ENCODE results near the gene SNAP25.

Gene SNAP25

DNA sequence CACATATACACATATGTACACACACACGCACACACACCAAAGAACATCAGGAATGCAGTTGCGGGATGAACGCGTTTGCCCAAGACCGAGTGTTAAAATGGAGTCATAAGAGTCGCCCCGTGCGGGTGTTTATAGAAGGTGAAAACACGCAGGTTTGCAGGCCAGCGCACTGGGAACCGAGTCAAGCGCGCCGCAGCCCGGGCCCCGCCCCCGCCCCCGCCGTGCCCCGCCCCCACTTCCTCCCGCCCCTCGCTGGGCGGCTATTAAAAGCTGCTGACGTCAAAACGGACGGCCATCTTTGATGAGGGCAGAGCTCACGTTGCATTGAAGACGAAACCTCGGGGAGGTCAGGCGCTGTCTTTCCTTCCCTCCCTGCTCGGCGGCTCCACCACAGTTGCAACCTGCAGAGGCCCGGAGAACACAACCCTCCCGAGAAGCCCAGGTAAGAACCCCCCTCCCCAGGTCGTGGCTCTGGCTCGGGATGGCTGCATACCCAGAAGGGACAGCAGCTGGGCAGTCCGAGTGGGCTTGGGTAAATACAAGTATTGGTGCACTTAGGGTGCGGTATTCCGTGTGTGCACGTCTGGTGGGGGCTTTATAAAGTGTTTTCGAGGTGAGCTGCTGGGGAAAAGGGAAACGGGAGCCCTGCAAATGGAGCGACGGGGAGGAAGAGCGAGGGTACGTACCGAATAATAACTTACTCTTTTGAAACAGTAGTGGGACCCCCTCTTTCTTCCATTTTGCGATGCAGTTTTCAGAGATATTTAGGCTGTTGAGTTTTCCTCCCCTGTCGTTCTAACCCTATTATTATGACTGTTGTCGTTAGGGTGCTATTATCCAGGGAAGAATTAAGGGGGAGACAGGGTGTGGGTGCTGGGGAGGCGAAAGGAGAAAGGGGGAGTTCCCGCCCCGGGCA, at the start of gene SNAP25:
Gene SNAP25 (plus strand): TSS at position 295 of the 916 bp plus-strand sequence. CDS start 56,662 bp downstream, outside the sequence.
- Mint-ChIP-seq H3K27ac (peak within 1 kb of the TSS; percentile 29 to 90), H3K27me3 (peaks cover 77% of the 10 kb centered on the region), H3K4me3 (peak within 1 kb of the TSS; percentile 74 to 80), H3K9me3 (peaks cover 5 to 20% of the 10 kb centered on the region in 2 donors), H3K4me1 (peaks cover 18% of the 10 kb centered on the region)
- ATAC-seq (peak; percentile 49), DNase-seq (peak; percentile 44 to 65)

DNA sequence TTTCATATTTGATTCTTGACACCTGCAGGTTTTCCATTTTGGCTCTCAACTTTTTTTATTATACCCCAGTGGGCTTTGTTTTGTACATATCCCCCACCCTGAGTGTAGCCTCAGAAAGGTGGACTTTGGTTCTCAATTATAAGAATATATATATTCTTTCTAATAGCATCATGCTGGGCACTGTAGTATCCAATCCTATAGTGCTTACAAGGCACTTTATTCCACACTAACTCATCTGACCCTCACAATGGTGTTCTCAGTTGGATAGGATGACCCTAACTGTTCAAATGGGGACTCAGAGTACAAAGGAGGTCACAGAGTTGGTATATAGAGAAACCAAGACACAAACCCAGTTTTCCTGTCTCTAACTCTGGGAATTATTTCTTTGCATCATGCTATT, 48.9 kb upstream of the SNAP25 start:
- Mint-ChIP-seq H3K9me3 (peaks cover 12 to 21% of the 10 kb centered on the region in 2 donors), H3K27me3 (peaks cover 48% of the 10 kb centered on the region), H3K27ac (no peak overlapping the region), H3K4me3 (no peak overlapping the region), H3K4me1 (peaks cover 12% of the 10 kb centered on the region)
- no peak for ATAC-seq
- DNase-seq: no peak

DNA sequence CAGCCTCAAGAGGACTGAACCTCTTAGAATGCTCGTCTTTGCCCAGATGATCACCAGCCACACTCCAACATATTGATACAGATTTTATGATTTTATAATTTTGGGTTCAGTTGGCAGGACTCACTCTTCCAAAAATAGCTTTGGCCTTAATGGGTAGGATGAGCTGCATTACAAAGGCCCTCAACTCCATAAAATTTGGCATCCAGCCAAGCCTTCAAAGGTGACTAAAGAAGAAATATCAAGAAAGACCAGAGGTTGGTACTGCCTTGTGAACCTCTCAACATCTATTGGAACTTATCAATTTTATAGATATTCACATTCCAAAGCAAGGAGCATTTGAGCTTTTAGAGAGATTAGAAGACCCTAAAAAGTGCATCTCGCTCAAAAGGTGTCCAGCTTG, 48.4 kb upstream of the SNAP25 start:
- H3K9me3 Mint-ChIP-seq: peaks cover 12 to 21% of the 10 kb centered on the region in 2 donors
- no peak overlapping the region for H3K27ac Mint-ChIP-seq
- peaks cover 12% of the 10 kb centered on the region for H3K4me1 Mint-ChIP-seq
- H3K4me3 Mint-ChIP-seq: no peak overlapping the region
- ATAC-seq (no peak), DNase-seq (no peak)
- H3K27me3 Mint-ChIP-seq: peaks cover 48% of the 10 kb centered on the region

DNA sequence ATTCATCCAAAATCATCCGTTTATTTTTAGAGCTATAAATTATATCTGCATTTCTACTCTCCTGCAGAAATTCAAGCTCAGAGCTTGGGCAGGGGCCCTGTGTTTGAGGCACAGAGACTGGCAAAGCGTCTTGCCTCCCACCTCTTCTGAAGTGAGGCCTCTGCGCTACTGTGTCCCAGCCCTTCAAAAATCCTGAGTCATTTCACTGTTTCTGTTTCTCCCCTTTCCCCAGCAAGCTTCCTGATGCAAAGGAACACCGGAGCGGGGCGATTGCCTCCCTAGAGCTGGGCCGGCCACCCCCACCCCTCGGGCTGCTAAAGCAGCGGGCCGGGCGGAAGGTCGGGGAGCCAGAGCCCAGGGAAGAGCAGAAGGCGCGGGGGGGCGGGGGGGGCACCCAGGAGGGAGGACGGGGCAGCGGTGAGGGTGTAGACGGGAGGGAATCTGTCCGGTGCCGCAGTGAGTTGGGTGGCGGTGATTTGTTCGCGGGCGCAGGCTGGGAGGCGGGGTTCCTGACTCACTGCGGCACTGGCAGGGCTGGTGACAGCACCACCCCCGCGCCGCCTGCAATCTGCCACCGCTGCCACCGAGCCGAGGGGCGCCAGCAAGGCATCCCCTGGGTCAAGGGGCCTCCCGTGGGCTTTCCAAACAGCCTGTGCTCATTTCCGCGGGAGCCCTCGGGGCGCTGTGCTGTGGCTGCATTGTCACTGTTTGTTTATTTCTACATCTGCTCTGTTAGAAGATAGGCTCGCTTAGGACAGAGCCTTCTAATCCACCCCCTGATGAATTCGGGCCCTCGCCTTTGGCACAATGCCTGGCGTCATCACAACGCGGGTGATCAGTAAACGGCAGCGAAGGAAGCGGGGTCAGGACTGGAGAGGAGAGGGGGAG, 46.5 kb upstream of the SNAP25 start:
- H3K4me1 Mint-ChIP-seq: peaks cover 12% of the 10 kb centered on the region
- ATAC-seq: peak; percentile 89
- H3K4me3 Mint-ChIP-seq: peak overlapping the region; percentile 78
- peak overlapping the region in 1 of 2 donors; percentile 31 for H3K27ac Mint-ChIP-seq
- peaks cover 7 to 21% of the 10 kb centered on the region in 2 donors for H3K9me3 Mint-ChIP-seq
- DNase-seq: peak; percentile 19 to 52
- H3K27me3 Mint-ChIP-seq: peaks cover 56% of the 10 kb centered on the region

DNA sequence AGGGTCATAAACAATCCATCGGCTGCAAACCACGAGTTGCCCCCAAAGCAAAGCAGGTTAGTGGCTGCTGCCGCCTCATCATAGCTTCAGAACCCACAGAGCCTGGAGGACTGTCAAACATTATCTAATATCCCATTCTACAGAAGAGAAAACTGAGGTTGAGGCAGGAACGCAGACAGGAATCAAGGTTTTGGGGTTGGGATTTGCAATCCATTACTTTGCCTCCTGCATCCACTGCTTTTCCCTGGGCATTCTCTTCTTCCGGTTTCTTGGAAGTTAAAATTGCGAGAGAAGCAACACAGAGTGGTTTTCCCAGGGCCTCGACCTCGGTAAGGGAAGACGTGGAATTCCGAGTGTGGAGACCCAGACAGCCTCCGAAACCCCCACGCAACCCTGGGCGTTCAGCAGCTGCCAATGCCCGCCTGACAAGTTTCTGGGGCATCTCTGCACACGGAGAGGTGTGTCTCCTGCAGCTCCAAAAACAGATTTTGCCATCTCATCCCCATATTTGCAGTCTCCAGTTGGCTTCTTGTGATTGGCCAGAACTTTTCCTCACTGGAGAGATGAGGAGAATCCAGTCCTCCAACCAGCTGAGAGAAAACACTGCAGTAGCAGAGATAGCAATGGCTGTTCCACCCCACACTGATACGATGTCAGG, 45.5 kb upstream of the SNAP25 start:
- DNase-seq (no peak), ATAC-seq (no peak)
- H3K4me3 Mint-ChIP-seq: no peak overlapping the region
- H3K27ac Mint-ChIP-seq: no peak overlapping the region
- H3K27me3 Mint-ChIP-seq: peaks cover 65% of the 10 kb centered on the region
- H3K4me1 Mint-ChIP-seq: peaks cover 12% of the 10 kb centered on the region
- peaks cover 7 to 13% of the 10 kb centered on the region in 2 donors for H3K9me3 Mint-ChIP-seq

DNA sequence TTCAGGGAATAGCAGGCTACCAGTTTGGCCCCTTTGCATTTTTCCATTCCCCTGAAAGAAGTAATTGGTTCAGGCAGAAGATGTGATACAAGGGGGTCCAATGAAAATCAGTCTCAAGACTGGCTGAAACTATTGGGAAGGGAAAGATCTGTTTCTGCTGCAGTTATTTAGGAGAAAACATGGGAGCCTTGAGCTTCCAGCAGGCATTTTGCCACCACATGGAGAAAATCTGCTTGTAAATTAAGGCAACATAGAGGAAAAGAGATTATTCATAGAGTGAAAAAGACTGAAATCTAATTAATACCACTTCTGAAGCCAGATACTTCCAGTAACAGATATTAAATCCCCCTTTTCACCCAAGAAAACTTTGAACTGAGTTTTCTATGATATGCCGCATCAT, 44.2 kb upstream of the SNAP25 start:
- peaks cover 12% of the 10 kb centered on the region for H3K4me1 Mint-ChIP-seq
- no peak for ATAC-seq

DNA sequence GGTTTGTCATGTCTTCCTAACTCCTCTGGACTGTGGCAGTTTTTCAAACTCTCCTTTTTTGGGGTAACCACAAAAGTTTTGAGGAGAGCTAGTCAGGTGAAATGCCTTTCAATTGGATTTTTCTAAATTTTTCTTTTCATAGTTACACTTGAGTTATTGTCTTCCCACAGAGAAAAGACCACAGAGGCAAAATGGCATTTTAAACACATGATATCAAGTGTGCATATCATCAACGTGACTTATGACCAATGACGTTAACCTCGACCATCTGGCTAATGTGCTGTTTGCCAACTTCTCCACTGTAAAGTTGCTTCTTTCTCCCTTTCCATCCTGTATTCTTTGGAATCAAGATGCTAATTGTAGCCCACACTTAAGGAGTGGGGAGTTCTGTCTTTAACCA, 41.3 kb upstream of the SNAP25 start:
- H3K27me3 Mint-ChIP-seq: peaks cover 48% of the 10 kb centered on the region
- H3K4me1 Mint-ChIP-seq: peaks cover 5% of the 10 kb centered on the region
- H3K9me3 Mint-ChIP-seq: no peaks in the 10 kb centered on the region
- DNase-seq: no peak
- H3K27ac Mint-ChIP-seq: no peak overlapping the region
- H3K4me3 Mint-ChIP-seq: no peak overlapping the region
- no peak for ATAC-seq

More for the DNA sequence above, 44.2 kb upstream of the SNAP25 start:
- no peak for DNase-seq
- peaks cover 62% of the 10 kb centered on the region for H3K27me3 Mint-ChIP-seq
- no peak overlapping the region for H3K4me3 Mint-ChIP-seq
- no peak overlapping the region for H3K27ac Mint-ChIP-seq
- H3K9me3 Mint-ChIP-seq: peaks cover 0 to 5% of the 10 kb centered on the region in 2 donors

DNA sequence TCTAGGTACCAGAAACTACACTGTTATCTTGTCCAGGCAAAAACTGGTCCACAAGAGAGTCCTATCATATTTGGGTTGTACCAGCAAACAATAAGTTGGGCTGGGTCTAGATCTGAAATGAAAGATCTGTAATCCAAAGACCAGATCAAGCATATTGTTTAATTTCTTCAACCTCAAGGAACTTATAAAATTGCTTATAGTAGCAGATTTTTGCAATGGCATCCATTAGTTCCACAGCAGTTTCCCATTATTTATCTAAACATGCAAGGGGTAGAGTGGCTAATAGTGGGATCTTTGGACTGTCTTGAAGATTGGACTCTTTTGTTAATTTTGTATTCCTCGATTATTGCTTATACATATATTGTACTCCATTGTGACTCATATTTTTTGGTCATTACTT, 40.5 kb upstream of the SNAP25 start:
- DNase-seq (no peak), ATAC-seq (no peak)
- Mint-ChIP-seq H3K27ac (no peak overlapping the region), H3K27me3 (peaks cover 40% of the 10 kb centered on the region), H3K9me3 (no peaks in the 10 kb centered on the region), H3K4me3 (no peak overlapping the region), H3K4me1 (no peaks in the 10 kb centered on the region)

DNA sequence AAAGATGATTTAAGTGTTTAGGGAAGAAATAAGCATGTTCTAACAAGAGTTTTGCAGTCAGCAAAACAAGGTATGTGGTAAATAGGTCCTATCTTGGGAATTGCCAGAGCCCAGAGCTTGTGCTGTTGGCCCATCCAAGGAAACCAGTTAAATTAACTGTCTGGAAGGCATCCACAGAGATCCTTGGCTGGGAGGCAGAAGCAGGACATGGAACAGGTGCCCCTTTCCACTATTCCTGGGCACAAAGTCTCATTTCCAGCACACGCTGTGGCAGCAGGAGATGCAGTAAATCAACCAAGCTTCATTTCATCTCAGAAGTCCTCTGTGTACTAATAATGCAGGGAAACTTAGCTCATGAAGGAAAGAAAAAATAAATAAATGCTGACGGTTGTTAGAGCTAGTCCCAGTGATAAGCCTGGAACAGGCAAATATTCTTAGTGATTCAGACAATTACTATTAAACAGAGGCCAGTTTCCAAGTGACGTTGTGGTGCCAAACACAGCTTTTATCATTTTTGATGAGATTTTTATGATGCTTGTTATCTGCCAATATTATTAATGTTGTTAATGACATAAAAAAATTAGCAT, 39.8 kb upstream of the SNAP25 start:
- DNase-seq (no peak), ATAC-seq (no peak)
- Mint-ChIP-seq H3K4me1 (no peaks in the 10 kb centered on the region), H3K27ac (no peak overlapping the region), H3K4me3 (no peak overlapping the region), H3K9me3 (no peaks in the 10 kb centered on the region), H3K27me3 (peaks cover 33% of the 10 kb centered on the region)

DNA sequence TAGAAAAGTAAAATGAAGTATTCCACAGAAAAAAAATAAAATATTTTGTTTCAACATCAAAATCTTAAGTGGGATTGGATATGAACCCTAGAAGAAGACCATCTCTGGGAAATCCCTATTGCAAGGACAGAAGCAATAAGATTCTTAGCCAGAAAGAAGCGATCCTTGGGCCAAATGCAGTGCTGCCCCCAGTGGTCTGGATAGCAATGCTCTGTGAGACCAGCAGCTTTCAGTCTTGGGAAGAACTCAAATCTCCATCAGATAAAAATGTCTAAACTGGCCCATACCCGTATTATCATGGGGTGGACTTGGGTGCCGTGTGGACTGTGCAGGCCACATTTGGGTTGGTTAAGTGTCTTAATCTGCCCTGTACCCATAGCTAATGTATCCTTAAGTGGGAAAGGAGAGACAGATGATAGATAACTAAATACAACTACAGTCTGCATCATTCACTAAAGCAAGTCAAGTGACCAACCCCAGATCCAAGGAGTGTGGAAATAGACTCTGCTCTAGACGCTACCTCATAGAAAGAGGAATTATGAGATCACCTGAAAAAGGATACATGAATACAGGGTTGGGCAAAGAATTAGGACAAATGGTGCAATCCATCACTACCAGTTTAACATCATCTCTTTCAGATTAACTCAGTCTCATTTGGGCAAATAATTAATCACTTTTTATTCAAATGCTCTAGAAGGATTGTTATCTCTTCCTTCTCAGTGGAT, 38.9 kb upstream of the SNAP25 start:
- H3K4me1 Mint-ChIP-seq: no peaks in the 10 kb centered on the region
- no peak for ATAC-seq

DNA sequence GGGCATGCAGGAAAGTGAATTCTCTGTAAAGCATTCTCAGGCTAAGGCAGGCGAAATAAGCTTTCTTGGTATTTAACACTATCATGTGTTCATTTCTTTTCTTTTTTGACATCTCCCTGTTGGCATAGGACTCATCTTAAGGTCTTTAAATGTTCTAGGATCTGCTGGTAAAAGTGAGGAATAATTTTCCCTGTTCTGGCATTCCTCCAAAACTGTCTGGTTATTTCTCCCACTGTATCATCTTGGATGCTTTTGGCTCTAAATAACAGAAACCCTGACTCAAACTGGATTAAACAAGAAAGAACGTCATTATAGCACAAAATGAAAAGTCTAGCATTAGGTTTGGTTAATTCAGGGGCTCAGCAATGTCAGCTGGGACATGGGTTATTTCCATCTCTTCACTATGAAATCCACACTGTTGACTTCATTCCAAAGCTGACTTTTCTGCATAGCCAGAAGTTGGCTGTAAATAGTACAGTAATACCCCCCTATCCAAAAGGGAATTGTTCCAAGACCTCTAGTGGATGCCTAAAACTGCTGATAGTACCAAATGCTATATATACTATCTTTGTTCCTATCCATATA, 37.9 kb upstream of the SNAP25 start:
- Mint-ChIP-seq H3K9me3 (peaks cover 11 to 16% of the 10 kb centered on the region in 2 donors), H3K4me1 (no peaks in the 10 kb centered on the region), H3K27ac (no peak overlapping the region), H3K4me3 (no peak overlapping the region), H3K27me3 (peaks cover 28% of the 10 kb centered on the region)
- no peak for ATAC-seq
- no peak for DNase-seq

More for the DNA sequence above, 38.9 kb upstream of the SNAP25 start:
- DNase-seq: no peak
- H3K27me3 Mint-ChIP-seq: peaks cover 28% of the 10 kb centered on the region
- H3K9me3 Mint-ChIP-seq: peaks cover 1 to 6% of the 10 kb centered on the region in 2 donors
- no peak overlapping the region for H3K27ac Mint-ChIP-seq
- H3K4me3 Mint-ChIP-seq: no peak overlapping the region

DNA sequence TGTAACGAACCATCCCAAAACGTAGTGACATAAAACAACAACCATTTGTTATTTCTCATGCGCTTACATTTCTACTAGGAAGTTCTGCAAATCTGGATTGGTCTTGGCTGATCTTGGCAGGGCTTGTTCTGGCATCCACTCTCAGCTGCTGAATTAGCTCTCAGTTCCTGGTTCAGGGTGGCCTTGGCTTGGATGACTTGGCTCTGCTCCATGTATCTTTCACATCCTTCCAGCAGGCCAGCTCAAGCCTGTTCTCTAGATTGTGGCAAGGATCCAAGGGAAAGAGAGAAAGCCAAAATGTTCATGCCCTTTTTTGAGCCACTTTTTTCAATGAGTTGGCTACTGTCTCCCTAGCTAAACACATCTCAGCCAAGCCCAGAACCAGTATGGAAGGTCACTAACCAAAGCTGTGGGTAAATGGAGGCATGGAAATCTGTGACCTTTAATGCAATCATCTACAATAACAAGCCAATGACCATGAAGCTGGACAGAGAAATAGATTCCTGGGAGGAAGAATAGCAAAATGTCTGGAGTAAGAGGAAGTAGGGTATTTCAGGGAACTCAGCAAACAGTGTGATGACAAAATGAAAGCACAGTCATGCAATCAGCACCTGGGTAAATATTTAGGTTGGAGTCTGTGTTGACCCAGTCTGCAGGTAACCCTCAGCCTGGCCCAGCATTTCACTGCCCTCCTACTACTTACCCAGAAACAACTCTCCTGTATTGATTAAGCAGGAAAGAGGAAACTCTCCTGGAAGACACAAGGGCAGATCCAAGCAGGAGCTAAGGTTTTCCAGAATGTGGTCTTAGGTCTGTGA, 32.7 kb upstream of the SNAP25 start:
- ATAC-seq: no peak
- Mint-ChIP-seq H3K4me3 (no peak overlapping the region), H3K4me1 (no peaks in the 10 kb centered on the region), H3K27ac (no peak overlapping the region), H3K27me3 (peaks cover under 1% of the 10 kb centered on the region), H3K9me3 (peaks cover 16 to 21% of the 10 kb centered on the region in 2 donors)
- no peak for DNase-seq

DNA sequence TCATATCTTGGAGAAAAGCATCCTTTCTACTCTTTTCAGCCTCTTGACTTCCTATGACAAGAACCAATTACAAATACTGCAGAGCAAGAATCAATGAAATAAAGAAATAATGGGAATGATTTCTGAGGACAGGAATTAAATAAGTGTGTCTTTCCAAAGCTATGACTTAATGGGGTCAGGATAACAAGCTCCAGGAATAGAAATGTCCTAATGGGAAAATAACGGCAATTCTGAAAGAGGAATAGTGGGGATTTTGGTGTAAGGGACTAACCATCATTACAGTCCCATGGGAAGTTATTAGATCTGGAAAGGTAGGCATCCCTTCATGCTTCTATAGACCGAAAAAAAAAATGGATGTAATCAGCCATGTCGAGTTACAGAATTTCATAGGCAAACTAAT, 28.2 kb upstream of the SNAP25 start:
- Mint-ChIP-seq H3K4me3 (no peak overlapping the region), H3K4me1 (no peaks in the 10 kb centered on the region), H3K27ac (no peak overlapping the region), H3K9me3 (peaks cover 19 to 23% of the 10 kb centered on the region in 2 donors), H3K27me3 (peaks cover 8% of the 10 kb centered on the region)
- ATAC-seq: no peak
- no peak for DNase-seq
